ENCODE data around the gene HDAC5.
"Not testable (repeated sequence)": the region's sequence is repeated elsewhere in the genome, so short reads cannot be mapped to it uniquely, and the experiment has no call there.

The HDAC5 gene

GRCh38 chr17:44123356-44124117, at the start of gene HDAC5:
Gene HDAC5 (minus strand): TSS chr17:44123641. CDS start chr17:44117515, 6,126 bp downstream.
- DNase-seq (ENCODE audit: low read depth in 3 of 3) = peak; percentile 92 to 95 (median 94)

- DNase-seq (ENCODE audit: low read depth in 3 of 3) = no peak
Observed at GRCh38 chr17:44171931-44172455, 48.6 kb upstream of the HDAC5 start.

- no peak for DNase-seq (ENCODE audit: low read depth in 3 of 3)
Observed at GRCh38 chr17:44170499-44171201, 47.2 kb upstream of the HDAC5 start, which contains the start of gene ASB16. Gene ASB16 (plus strand): TSS chr17:44170704. CDS start chr17:44170790, 86 bp downstream.

- no peak for DNase-seq (ENCODE audit: low read depth in 3 of 3)
Observed at GRCh38 chr17:44170135-44170498, 46.7 kb upstream of the HDAC5 start.

GRCh38 chr17:44167181-44167861, 43.9 kb upstream of the HDAC5 start:
- no peak for DNase-seq (ENCODE audit: low read depth in 3 of 3)

GRCh38 chr17:44164476-44164875, 41.0 kb upstream of the HDAC5 start:
- no peak for DNase-seq (ENCODE audit: low read depth in 3 of 3)

GRCh38 chr17:44159519-44160210, 36.2 kb upstream of the HDAC5 start:
- DNase-seq (ENCODE audit: low read depth in 3 of 3) = no peak

- no peak for DNase-seq (ENCODE audit: low read depth in 3 of 3)
Observed at GRCh38 chr17:44155488-44155887, 32.0 kb upstream of the HDAC5 start.

GRCh38 chr17:44152875-44153274, 29.4 kb upstream of the HDAC5 start:
- DNase-seq (ENCODE audit: low read depth in 3 of 3) = no peak

- no peak for DNase-seq (ENCODE audit: low read depth in 3 of 3)
Observed at GRCh38 chr17:44149750-44150329, 26.4 kb upstream of the HDAC5 start.

GRCh38 chr17:44149066-44149465, 25.6 kb upstream of the HDAC5 start:
- not testable (repeated sequence) for DNase-seq (ENCODE audit: low read depth in 3 of 3)

- no peak for DNase-seq (ENCODE audit: low read depth in 3 of 3)
Observed at GRCh38 chr17:44147812-44148211, 24.4 kb upstream of the HDAC5 start.

- DNase-seq (ENCODE audit: low read depth in 3 of 3) = no peak
Observed at GRCh38 chr17:44146375-44147346, 23.2 kb upstream of the HDAC5 start.

GRCh38 chr17:44144966-44145739, 21.7 kb upstream of the HDAC5 start:
- no peak for DNase-seq (ENCODE audit: low read depth in 3 of 3)

- not testable (repeated sequence) for DNase-seq (ENCODE audit: low read depth in 3 of 3)
Observed at GRCh38 chr17:44143921-44144320, 20.5 kb upstream of the HDAC5 start.

GRCh38 chr17:44137891-44138709, 14.7 kb upstream of the HDAC5 start:
- DNase-seq (ENCODE audit: low read depth in 3 of 3) = peak; percentile 51 to 79 (median 61)

- DNase-seq (ENCODE audit: low read depth in 3 of 3) = no peak
Observed at GRCh38 chr17:44134752-44135568, 11.5 kb upstream of the HDAC5 start.

Data from stimulated activated CD4-positive, alpha-beta T cell treated with anti-CD3 and anti-CD28 coated beads, TNF-alpha, amount 100 ng/mL, for 24 hours (primary cell).